H9 (cell line): Measurements from ENCODE around the gene PPOX. TPM values are rescaled to one million over a fixed set of nuclear protein-coding genes. Genes with fewer than 3 reads are reported as not detected.

Source experiments
- DNase-seq: peaks from one replicate; pipeline ENCODE4 v3.0.0-alpha.2; 2017
- H2AFZ ChIP-seq: one replicate; pipeline ENCODE4 v1.6.1; 2013; ENCODE audit warnings: mild to moderate bottlenecking, low read length, control low read depth, moderate library complexity
- H2AK5ac ChIP-seq: 2 replicates; pipeline ENCODE4 v1.6.1; 2013; ENCODE audit warnings: low read length, control low read depth, mixed read lengths; ENCODE audit not compliant: insufficient read length
- H2BK120ac ChIP-seq: one replicate; pipeline ENCODE4 v1.6.1; 2013; ENCODE audit warnings: low read depth, mild to moderate bottlenecking, low read length, control low read depth, inconsistent platforms; ENCODE audit not compliant: poor library complexity, severe bottlenecking
- H2BK12ac ChIP-seq: 2 replicates; pipeline ENCODE4 v1.6.1; 2013; ENCODE audit warnings: low read length, control low read depth, mixed read lengths, low read depth; ENCODE audit not compliant: insufficient read length
- H2BK15ac ChIP-seq: 2 replicates; pipeline ENCODE4 v1.6.1; 2013; ENCODE audit warnings: low read depth, low read length, control low read depth
- H2BK20ac ChIP-seq: one replicate; pipeline ENCODE4 v1.6.1; 2013; ENCODE audit warnings: low read depth, mild to moderate bottlenecking, low read length, control low read depth, inconsistent platforms; ENCODE audit not compliant: poor library complexity, severe bottlenecking
- H2BK5ac ChIP-seq: 2 replicates; pipeline ENCODE4 v1.6.1; 2013; ENCODE audit warnings: low read length, control low read depth, mixed read lengths; ENCODE audit not compliant: insufficient read length
- H3K14ac ChIP-seq: 2 replicates; pipeline ENCODE4 v1.6.1; 2013; ENCODE audit warnings: low read length, control low read depth; ENCODE audit not compliant: insufficient read depth
- H3K18ac ChIP-seq: 2 replicates; pipeline ENCODE4 v1.6.1; 2013; ENCODE audit warnings: low read depth, mild to moderate bottlenecking, mixed read lengths, low read length, control low read depth; ENCODE audit not compliant: insufficient read length
- H3K23ac ChIP-seq: 2 replicates; pipeline ENCODE4 v1.6.1; 2013; ENCODE audit warnings: low read length, control low read depth, mixed read lengths, low read depth; ENCODE audit not compliant: insufficient read length
- H3K23me2 ChIP-seq: 2 replicates; pipeline ENCODE4 v1.6.1; 2013; ENCODE audit warnings: low read depth, mild to moderate bottlenecking, mixed read lengths, low read length, control low read depth; ENCODE audit not compliant: insufficient read length, poor library complexity, severe bottlenecking
- H3K27ac ChIP-seq: 2 replicates; pipeline ENCODE4 v1.5.1; 2013; ENCODE audit warnings: low read length, control low read depth, mixed read lengths, low read depth; ENCODE audit not compliant: insufficient read length
- H3K27me3 ChIP-seq: 2 replicates; pipeline ENCODE4 v1.6.1; 2013; ENCODE audit warnings: low read length, control low read depth, inconsistent platforms; ENCODE audit not compliant: insufficient read depth
- H3K4ac ChIP-seq: 2 replicates; pipeline ENCODE4 v1.6.1; 2013; ENCODE audit warnings: low read depth, mild to moderate bottlenecking, control low read depth, inconsistent platforms, low read length, moderate library complexity
- H3K4me1 ChIP-seq: 2 replicates; pipeline ENCODE4 v1.6.1; 2013; ENCODE audit warnings: low read length, control low read depth, inconsistent platforms; ENCODE audit not compliant: insufficient read depth
- H3K4me2 ChIP-seq: 2 replicates; pipeline ENCODE4 v1.6.1; 2013; ENCODE audit warnings: low read length, control low read depth, mixed read lengths; ENCODE audit not compliant: insufficient read length, insufficient read depth
- H3K56ac ChIP-seq: 2 replicates; pipeline ENCODE4 v1.6.1; 2013; ENCODE audit warnings: low read depth, mild to moderate bottlenecking, mixed read lengths, low read length, control low read depth; ENCODE audit not compliant: insufficient read length
- H3K79me1 ChIP-seq: 2 replicates; pipeline ENCODE4 v1.6.1; 2013; ENCODE audit warnings: low read depth, mild to moderate bottlenecking, moderate library complexity, low read length, control low read depth, inconsistent platforms; ENCODE audit not compliant: insufficient read depth, poor library complexity, severe bottlenecking
- H3K79me2 ChIP-seq: 2 replicates; pipeline ENCODE4 v1.6.1; 2013; ENCODE audit warnings: low read length, control low read depth, inconsistent platforms; ENCODE audit not compliant: insufficient read depth
- H3K9ac ChIP-seq: 2 replicates; pipeline ENCODE4 v1.6.1; 2013; ENCODE audit warnings: low read length, control low read depth, mixed read lengths; ENCODE audit not compliant: insufficient read length; ENCODE audit errors: extremely low read depth
- H3K9me3 ChIP-seq: one replicate; pipeline ENCODE4 v1.6.1; 2013; ENCODE audit warnings: low read depth, low read length, inconsistent platforms; ENCODE audit not compliant: control insufficient read depth
- H3T11ph ChIP-seq: one replicate; pipeline ENCODE4 v1.6.1; 2013; ENCODE audit warnings: mild to moderate bottlenecking, low read length, control low read depth, inconsistent platforms
- H4K20me1 ChIP-seq: one replicate; pipeline ENCODE4 v1.6.1; 2013; ENCODE audit not compliant: control insufficient read depth, insufficient read length, insufficient read depth
- H4K5ac ChIP-seq: 2 replicates; pipeline ENCODE4 v1.6.1; 2013; ENCODE audit warnings: low read depth, mild to moderate bottlenecking, mixed read lengths, low read length, control low read depth; ENCODE audit not compliant: insufficient read length
- H4K8ac ChIP-seq: replicated peaks from 2 replicates; pipeline ENCODE4 v1.6.1; 2013; ENCODE audit warnings: low read length, control low read depth, mixed read lengths, low read depth; ENCODE audit not compliant: insufficient read length
- H4K91ac ChIP-seq: 2 replicates; pipeline ENCODE4 v1.6.1; 2013; ENCODE audit warnings: low read depth, mild to moderate bottlenecking, moderate library complexity, mixed read lengths, low read length, control low read depth; ENCODE audit not compliant: insufficient read length
- H3K27ac Mint-ChIP-seq, 3 experiments: 2 replicates in 2 of 3; 3 replicates in 1 of 3; pipeline ENCODE4 v1.8.0; 2020 to 2021; ENCODE audit warnings: mixed read lengths in 3 of 3, mild to moderate bottlenecking in 1 of 3, moderate library complexity in 1 of 3
- H3K27me3 Mint-ChIP-seq: 2 replicates; pipeline ENCODE4 v1.8.0; 2021; ENCODE audit warnings: low read depth, mild to moderate bottlenecking, moderate library complexity, mixed read lengths
- H3K36me3 Mint-ChIP-seq, 3 experiments: 2 replicates in 2 of 3; 3 replicates in 1 of 3; pipeline ENCODE4 v1.8.0; 2020 to 2021; ENCODE audit warnings: low read depth in 3 of 3, mixed read lengths in 3 of 3; ENCODE audit not compliant: insufficient read depth in 1 of 3
- H3K4me1 Mint-ChIP-seq, 2 experiments: 2 replicates each; pipeline ENCODE4 v1.8.0; 2020; ENCODE audit warnings: mixed read lengths in 2 of 2
- H3K4me3 Mint-ChIP-seq, 2 experiments: 2 replicates in 1 of 2; 3 replicates in 1 of 2; pipeline ENCODE4 v1.8.0; 2020 to 2021; ENCODE audit warnings: mild to moderate bottlenecking in 2 of 2, mixed read lengths in 2 of 2, moderate library complexity in 1 of 2
- H3K9me3 Mint-ChIP-seq, 2 experiments: 2 replicates in 1 of 2; 3 replicates in 1 of 2; pipeline ENCODE4 v1.8.0; 2020; ENCODE audit warnings: mild to moderate bottlenecking in 2 of 2, mixed read lengths in 2 of 2, moderate library complexity in 1 of 2
- WGBS: extraction: QIAGEN DNeasy Blood & Tissue Kit; methylation state at CpG from one replicate; pipeline ENCODE4 v1.1.7; 2013; ENCODE audit warnings: missing lambda C conversion rate, low lambda C conversion rate, mixed read lengths; ENCODE audit not compliant: insufficient read length; ENCODE audit errors: extremely low coverage; 5-methylcytosine and 5-hydroxymethylcytosine counted together
- total RNA-seq: library from RNA; stranded (reverse); gene quantifications from 2 replicates; pipeline ENCODE4 v1.2.1, GENCODE V29; 2021
- TF ChIP-seq, protein P1 (sequence below): fragments of 200-600 bp; sonication (generic); conservative IDR thresholded peaks from 3 replicates; pipeline ENCODE4 v1.8.0; 2021; ENCODE audit warnings: antibody characterized with exemption, mild to moderate bottlenecking

Gene PPOX
- total RNA-seq, 1 experiment from 2014 or later = 39.8 TPM

DNA sequence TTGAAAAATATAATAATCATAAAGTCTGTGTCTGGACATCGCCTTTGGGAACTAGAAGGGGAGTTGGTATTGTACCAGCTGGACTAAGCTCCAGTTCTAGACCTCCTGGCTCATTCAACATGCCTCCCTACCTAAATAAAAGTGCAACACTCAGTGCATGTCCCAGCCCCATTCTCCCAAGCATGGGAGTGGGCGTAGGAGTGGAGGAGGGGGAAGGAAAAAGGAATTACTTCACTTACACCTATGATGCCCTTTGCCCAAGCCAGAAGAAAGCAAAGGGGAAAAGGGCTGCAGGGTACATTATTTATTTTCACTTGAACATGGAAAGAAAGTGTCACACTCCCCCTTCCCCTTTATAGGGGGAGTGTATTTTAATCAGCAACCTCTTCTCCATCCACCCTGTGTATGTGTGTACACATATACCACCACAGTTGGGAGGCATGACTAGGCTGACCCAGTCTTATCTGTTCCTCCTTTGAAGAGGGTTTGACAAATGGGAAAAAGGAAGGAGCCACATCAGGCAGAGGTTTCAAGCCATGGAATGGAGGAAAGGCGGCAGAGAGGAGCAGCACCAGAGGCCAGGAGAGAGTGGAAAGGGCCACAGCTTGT is 45.1 kb upstream of the PPOX start:
- no peaks in the 10 kb centered on the region for H3K79me1 ChIP-seq
- Mint-ChIP-seq H3K27ac (no peak overlapping the region), H3K9me3 (no peaks in the 10 kb centered on the region), H3K27me3 (no peaks in the 10 kb centered on the region), H3K36me3 (peaks cover 34 to 67% (median 60%) of the 10 kb centered on the region in 3 experiments; a peak in 6 of 7 replicates), H3K4me1 (peaks cover 18 to 24% of the 10 kb centered on the region in 2 experiments), H3K4me3 (no peak overlapping the region; a peak in 1 of 5 replicates)
- no peaks in the 10 kb centered on the region for H4K20me1 ChIP-seq
- H2AK5ac ChIP-seq = no peak overlapping the region
- H2BK20ac ChIP-seq = no peak overlapping the region
- TF ChIP-seq, protein P1, sequence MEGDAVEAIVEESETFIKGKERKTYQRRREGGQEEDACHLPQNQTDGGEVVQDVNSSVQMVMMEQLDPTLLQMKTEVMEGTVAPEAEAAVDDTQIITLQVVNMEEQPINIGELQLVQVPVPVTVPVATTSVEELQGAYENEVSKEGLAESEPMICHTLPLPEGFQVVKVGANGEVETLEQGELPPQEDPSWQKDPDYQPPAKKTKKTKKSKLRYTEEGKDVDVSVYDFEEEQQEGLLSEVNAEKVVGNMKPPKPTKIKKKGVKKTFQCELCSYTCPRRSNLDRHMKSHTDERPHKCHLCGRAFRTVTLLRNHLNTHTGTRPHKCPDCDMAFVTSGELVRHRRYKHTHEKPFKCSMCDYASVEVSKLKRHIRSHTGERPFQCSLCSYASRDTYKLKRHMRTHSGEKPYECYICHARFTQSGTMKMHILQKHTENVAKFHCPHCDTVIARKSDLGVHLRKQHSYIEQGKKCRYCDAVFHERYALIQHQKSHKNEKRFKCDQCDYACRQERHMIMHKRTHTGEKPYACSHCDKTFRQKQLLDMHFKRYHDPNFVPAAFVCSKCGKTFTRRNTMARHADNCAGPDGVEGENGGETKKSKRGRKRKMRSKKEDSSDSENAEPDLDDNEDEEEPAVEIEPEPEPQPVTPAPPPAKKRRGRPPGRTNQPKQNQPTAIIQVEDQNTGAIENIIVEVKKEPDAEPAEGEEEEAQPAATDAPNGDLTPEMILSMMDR = no peak
- no peaks in the 10 kb centered on the region for H3K27me3 ChIP-seq
- H4K8ac ChIP-seq = no peak overlapping the region
- H2BK15ac ChIP-seq = no peak overlapping the region
- no peak overlapping the region for H2BK12ac ChIP-seq
- H3K18ac ChIP-seq = no peak overlapping the region
- no peak overlapping the region for H3K9ac ChIP-seq
- no peak overlapping the region for H2AFZ ChIP-seq
- peaks cover 2% of the 10 kb centered on the region; the same call in 1 of the 2 replicates for H3K79me2 ChIP-seq
- H2BK120ac ChIP-seq = no peak overlapping the region
- no peak overlapping the region for H3K14ac ChIP-seq
- H4K91ac ChIP-seq = no peak overlapping the region
- H3K56ac ChIP-seq = no peak overlapping the region
- no peak overlapping the region for H2BK5ac ChIP-seq
- DNase-seq = no peak
- H3K9me3 ChIP-seq = no peaks in the 10 kb centered on the region
- no peak overlapping the region for H3K4me2 ChIP-seq
- no peak overlapping the region for H3K23ac ChIP-seq
- WGBS = no CpG with 5 or more reads among the region's 3 CpGs
- H3K4me1 ChIP-seq = peaks cover 5% of the 10 kb centered on the region; the same call in 1 of the 2 replicates
- no peak overlapping the region for H3K4ac ChIP-seq
- H3K23me2 ChIP-seq = peaks cover 9% of the 10 kb centered on the region
- H3T11ph ChIP-seq = no peak overlapping the region
- no peak overlapping the region for H3K27ac ChIP-seq
- H4K5ac ChIP-seq = no peak overlapping the region
